ENCODE measurements around the gene LRP11.

DNA sequence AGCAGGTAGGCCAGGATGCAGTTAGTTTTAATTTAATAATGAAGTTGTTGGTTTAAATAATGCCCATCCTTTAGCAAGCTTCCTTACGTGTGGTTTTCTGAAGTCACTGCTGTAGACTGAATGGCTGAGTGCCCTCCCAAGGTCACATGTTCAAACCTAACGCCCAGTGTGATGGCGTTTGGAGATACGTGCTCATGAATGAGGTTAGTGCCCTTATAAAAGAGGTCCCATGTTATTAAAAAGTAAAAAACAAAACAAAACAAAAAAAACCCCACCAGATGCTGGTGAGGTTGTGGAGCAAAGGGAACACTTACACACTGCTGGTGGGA is 16.3 kb downstream of the LRP11 start:
- TF ChIP-seq, protein P1, sequence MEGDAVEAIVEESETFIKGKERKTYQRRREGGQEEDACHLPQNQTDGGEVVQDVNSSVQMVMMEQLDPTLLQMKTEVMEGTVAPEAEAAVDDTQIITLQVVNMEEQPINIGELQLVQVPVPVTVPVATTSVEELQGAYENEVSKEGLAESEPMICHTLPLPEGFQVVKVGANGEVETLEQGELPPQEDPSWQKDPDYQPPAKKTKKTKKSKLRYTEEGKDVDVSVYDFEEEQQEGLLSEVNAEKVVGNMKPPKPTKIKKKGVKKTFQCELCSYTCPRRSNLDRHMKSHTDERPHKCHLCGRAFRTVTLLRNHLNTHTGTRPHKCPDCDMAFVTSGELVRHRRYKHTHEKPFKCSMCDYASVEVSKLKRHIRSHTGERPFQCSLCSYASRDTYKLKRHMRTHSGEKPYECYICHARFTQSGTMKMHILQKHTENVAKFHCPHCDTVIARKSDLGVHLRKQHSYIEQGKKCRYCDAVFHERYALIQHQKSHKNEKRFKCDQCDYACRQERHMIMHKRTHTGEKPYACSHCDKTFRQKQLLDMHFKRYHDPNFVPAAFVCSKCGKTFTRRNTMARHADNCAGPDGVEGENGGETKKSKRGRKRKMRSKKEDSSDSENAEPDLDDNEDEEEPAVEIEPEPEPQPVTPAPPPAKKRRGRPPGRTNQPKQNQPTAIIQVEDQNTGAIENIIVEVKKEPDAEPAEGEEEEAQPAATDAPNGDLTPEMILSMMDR (IDR thresholded peaks at IDR 0.05; ENCODE audit: insufficient read depth, low read length), result no peak
- TF ChIP-seq POLR2AphosphoS5 (IDR thresholded peaks at IDR 0.05; ENCODE audit: low read depth), result no peak
- TF ChIP-seq SPI1 (IDR thresholded peaks at IDR 0.05; ENCODE audit: borderline replicate concordance, low read depth), result no peak
- TF ChIP-seq, protein P2, sequence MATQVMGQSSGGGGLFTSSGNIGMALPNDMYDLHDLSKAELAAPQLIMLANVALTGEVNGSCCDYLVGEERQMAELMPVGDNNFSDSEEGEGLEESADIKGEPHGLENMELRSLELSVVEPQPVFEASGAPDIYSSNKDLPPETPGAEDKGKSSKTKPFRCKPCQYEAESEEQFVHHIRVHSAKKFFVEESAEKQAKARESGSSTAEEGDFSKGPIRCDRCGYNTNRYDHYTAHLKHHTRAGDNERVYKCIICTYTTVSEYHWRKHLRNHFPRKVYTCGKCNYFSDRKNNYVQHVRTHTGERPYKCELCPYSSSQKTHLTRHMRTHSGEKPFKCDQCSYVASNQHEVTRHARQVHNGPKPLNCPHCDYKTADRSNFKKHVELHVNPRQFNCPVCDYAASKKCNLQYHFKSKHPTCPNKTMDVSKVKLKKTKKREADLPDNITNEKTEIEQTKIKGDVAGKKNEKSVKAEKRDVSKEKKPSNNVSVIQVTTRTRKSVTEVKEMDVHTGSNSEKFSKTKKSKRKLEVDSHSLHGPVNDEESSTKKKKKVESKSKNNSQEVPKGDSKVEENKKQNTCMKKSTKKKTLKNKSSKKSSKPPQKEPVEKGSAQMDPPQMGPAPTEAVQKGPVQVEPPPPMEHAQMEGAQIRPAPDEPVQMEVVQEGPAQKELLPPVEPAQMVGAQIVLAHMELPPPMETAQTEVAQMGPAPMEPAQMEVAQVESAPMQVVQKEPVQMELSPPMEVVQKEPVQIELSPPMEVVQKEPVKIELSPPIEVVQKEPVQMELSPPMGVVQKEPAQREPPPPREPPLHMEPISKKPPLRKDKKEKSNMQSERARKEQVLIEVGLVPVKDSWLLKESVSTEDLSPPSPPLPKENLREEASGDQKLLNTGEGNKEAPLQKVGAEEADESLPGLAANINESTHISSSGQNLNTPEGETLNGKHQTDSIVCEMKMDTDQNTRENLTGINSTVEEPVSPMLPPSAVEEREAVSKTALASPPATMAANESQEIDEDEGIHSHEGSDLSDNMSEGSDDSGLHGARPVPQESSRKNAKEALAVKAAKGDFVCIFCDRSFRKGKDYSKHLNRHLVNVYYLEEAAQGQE (IDR thresholded peaks at IDR 0.05; ENCODE audit: insufficient replicate concordance, low read depth), result no peak

Measured in HL-60 (cell line).